ENCODE results near the gene SPATA3.

The SPATA3 gene

DNA sequence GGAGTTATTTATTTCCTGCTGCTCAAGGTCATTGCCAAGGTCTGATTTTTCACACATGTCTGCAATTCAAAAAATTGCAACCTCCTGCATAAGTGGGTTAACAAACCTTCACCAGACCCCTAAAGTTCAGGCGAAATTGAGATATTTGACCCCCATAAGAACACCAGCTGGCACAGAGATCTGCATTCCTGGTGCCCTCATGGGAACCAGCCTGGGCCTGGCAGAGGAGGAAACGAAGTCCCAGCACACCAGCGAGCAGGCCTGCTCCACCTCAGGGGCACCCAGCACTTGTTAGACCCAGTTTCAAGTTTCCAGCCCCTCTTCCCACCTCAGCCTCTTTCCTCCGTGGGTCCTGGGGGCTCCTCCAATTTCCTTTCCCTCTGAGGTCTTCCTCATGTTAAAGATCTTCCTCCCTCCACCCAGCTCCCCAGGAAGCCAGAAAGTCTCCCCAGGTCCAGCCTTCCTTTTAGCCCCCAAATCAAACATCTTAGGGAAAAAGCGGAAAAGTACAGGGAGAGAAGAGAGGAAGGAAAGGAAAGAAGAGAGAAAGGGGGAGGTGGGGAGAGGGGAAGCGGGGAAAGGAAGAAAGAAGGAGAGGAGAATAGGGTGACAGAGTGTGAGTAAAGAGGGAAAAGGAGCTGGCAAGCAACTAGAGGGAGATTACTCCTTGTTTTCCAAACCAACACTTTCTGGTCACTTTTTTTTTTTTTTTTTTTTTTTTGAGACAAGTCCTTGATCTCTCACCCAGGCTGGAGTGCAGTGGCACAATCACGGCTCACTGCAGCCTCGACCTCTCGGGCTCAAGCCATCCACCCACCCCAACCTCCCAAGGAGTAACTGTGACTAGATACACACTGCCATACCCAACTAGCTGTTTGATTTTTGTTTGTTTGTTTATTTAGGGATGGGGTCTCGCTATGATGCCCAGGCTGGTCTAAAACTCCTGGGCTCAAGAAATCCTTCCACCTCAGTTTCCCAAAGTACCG, 37.5 kb downstream of the SPATA3 start:
- no peak overlapping the region for H3K4me3 ChIP-seq (ENCODE audit: low read length)
- TF ChIP-seq, protein P1, sequence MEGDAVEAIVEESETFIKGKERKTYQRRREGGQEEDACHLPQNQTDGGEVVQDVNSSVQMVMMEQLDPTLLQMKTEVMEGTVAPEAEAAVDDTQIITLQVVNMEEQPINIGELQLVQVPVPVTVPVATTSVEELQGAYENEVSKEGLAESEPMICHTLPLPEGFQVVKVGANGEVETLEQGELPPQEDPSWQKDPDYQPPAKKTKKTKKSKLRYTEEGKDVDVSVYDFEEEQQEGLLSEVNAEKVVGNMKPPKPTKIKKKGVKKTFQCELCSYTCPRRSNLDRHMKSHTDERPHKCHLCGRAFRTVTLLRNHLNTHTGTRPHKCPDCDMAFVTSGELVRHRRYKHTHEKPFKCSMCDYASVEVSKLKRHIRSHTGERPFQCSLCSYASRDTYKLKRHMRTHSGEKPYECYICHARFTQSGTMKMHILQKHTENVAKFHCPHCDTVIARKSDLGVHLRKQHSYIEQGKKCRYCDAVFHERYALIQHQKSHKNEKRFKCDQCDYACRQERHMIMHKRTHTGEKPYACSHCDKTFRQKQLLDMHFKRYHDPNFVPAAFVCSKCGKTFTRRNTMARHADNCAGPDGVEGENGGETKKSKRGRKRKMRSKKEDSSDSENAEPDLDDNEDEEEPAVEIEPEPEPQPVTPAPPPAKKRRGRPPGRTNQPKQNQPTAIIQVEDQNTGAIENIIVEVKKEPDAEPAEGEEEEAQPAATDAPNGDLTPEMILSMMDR (IDR thresholded peaks at IDR 0.05; ENCODE audit: insufficient read depth, low read depth, low read length, missing control alignments) = no peak
- DNase-seq (ENCODE audit: low read depth) = no peak

DNA sequence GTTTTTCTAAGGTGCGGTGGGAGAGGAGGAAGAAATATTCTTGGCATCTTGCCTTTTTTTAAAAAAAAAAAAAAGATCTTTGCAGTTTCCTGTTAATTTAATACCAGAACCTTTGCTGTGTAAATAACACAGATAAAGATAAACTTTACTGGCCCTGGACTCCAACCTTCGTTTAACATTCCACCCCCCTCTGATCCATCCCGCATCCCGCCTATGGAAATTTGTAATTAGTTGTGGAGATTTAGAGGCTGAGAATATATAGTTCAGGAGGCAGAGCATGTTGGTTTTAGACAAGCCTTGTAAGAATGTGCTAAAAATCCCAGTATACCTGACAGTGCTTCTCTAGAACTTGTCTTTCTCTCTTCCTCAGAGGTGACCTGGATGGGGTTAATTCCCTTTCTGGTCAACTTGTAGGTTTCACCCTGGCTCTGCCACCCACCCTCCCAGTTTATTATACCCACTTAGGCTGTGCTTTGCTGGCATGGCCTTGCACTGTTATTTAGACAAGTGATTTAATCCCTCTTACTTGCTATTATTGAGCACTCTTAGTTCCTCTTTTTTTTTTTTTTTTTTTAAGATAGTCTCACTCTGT, 38.5 kb downstream of the SPATA3 start:
- TF ChIP-seq, protein P1 (IDR thresholded peaks at IDR 0.05; ENCODE audit: insufficient read depth, low read depth, low read length, missing control alignments) = no peak
- H3K4me3 ChIP-seq (ENCODE audit: low read length) = no peak overlapping the region
- DNase-seq (ENCODE audit: low read depth) = no peak

DNA sequence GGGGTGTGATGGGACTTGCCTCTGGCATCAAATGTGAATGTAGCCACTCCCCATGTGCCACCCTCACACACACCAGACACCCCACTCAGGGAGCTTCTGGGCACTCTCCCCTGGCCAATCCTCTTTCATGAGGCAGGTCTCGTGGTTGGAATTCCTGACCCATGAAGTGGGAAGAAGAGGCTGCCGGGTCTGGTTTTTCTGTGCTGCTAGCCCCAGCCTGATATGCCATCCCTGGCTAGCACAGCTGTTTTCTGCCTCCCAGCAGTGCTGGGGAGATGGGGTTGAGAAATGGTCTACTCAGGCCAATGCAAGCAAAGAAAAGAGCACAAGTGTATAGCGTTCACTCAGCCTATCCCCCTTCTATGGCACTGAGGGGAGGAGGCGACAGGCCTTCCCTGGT, 40.2 kb downstream of the SPATA3 start:
- TF ChIP-seq, protein P1 (IDR thresholded peaks at IDR 0.05; ENCODE audit: insufficient read depth, low read depth, low read length, missing control alignments) = no peak
- H3K4me3 ChIP-seq (ENCODE audit: low read length) = no peak overlapping the region
- no peak for DNase-seq (ENCODE audit: low read depth)

DNA sequence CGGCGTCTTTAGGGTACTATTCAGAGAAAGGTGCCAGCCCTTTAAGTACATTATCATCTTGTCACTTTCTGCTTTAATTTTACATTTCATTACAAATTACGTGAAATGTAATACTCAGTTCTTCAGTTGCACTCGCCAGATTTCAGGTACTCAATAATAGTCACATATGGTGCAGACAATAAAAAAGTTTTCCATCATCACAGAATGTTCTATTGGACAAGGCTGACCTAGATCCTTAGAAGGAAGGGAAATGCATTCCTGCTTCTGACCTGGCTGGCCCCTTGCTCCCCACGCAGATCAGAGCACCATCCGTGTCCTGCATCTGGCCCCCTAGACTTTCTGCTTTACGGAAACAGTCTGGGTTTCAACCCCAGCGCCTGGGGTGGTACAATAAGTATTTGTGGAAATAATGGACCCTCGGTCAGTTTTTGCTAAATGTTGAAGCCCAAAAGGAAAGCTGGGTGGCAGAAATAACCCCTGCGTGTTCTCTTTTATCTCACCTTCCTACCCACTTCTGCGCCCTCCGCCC, 40.7 kb downstream of the SPATA3 start:
- TF ChIP-seq, protein P1 (IDR thresholded peaks at IDR 0.05; ENCODE audit: insufficient read depth, low read depth, low read length, missing control alignments) = no peak
- no peak for DNase-seq (ENCODE audit: low read depth)
- H3K4me3 ChIP-seq (ENCODE audit: low read length) = no peak overlapping the region

DNA sequence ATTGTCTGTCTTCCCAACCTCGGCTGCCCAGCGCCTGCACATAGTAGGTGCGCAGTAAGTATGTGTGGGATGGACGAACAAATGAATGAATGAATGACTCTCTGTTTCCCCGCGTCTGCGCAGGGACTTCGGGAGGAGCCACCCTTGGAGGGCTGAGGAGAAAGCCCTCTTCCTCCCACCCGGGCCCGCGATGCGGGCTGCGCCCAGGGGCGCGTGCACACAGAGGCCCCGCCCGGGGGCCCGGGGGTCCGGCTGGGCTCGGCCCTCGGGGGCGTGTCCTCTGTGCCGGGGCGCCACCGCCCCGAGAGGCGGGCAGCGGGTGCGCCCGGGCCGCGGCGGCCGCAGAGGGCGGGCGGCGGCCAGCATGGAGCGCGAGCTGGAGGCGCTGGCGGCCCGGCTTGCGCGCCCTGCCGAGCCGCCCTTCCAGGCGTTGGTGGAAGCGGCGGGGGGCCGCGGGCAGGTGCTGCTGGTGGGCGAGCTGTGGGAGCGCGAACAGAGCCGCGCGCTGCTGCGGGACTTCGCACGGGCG, 41.3 kb downstream of the SPATA3 start, which contains the start of gene C2orf72:
C2orf72 (plus strand) TSS at position 322 of the 529 bp plus-strand sequence; CDS start at position 365, 43 bp downstream.
- no peak within 1 kb of the TSS for H3K4me3 ChIP-seq (ENCODE audit: low read length)

DNA sequence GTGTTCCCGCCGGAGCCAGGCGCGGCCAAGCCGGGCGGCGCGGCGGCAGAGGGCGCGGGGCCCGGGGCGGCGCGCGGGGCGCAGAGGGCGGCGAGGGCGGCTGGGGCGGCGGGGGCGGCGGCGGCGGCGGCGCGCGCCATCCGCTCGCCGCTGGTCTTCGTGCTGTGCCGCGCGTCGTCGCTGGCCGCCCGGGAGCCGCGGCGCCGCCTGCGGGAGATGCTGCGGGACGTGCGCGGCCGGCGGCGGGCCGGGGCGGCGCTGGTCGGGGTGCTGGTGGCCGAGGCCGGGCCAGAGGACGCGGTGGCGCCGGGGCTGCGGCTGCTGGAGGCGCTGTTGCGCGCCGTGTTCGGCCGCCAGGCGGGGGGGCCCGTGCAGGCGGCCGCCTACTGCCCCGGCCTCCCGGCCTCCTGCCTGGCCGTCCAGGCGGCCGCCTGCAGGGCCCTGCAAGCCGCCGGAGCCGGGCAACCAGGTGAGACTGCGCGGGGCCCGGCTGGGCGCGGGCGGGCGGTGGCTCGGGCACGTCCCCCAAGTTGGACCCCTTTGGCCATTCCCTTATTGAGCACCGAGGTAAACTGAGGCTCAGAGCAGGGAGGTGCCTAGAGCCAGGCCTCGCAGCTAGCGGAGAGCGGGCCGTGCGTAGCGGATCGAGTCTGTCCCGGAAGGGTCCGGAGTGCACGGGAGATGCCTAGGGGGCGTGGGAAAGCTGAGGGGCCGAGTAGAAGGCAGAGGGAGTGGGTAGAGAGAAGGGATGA, 42.0 kb downstream of the SPATA3 start:
- TF ChIP-seq, protein P1 (IDR thresholded peaks at IDR 0.05; ENCODE audit: insufficient read depth, low read depth, low read length, missing control alignments) = no peak
- DNase-seq (ENCODE audit: low read depth) = no peak
- no peak overlapping the region for H3K4me3 ChIP-seq (ENCODE audit: low read length)

More for the DNA sequence above, 41.3 kb downstream of the SPATA3 start, which contains the start of gene C2orf72:
- DNase-seq (ENCODE audit: low read depth) = no peak
- TF ChIP-seq, protein P1 (IDR thresholded peaks at IDR 0.05; ENCODE audit: insufficient read depth, low read depth, low read length, missing control alignments) = no peak
